ENCODE results near the gene DLG2.

GRCh38 chr11:85603220-85603619, 23.9 kb downstream of the DLG2 start:
- TF ChIP-seq ZSCAN29 (IDR thresholded peaks at IDR 0.05) (no peak), RNF2 (IDR thresholded peaks at IDR 0.05) (no peak), BCLAF1 (IDR thresholded peaks at IDR 0.05; ENCODE audit: borderline replicate concordance in 1 of 2, control insufficient read depth in 1 of 2, low read depth in 2 of 2, low read length in 1 of 2) (no peak), ZNF217 (CRISPR knock-in tag; IDR thresholded peaks at IDR 0.05) (no peak), ZNF354B (CRISPR knock-in tag; IDR thresholded peaks at IDR 0.05) (no peak), CBX2 (IDR thresholded peaks at IDR 0.05; ENCODE audit: insufficient read depth, low read length, poor library complexity, severe bottlenecking) (no peak), CTCF (IDR thresholded peaks at IDR 0.05 in 2 of 3, conservative IDR thresholded peaks at IDR 0.05 in 1 of 3; ENCODE audit: insufficient read depth in 2 of 3, low read depth in 1 of 3, low read length in 3 of 3) (no peak)

All from K562 (cell line).